Endothelial cell of umbilical vein (primary cell): ENCODE results near the gene CELF2. TPM values are rescaled to one million over a fixed set of nuclear protein-coding genes. Genes with fewer than 3 reads are reported as not detected.

Source experiments
- BruUV-seq: library from RNA; stranded (reverse); fragments of 400-500 nt; replicated peaks from 2 replicates; lab custom pipeline; 2021; lab: Mats Ljungman, UMichigan
- CTCF ChIA-PET: fragments of 300-600, 350-600 bp; sonication (Branson Sonifier 250); formaldehyde crosslinking; loops from one replicate; lab custom pipeline; 2021; ENCODE audit warnings: antibody characterized with exemption, inconsistent platforms; lab: Charles Lee
- POLR2A ChIA-PET: fragments of 300-600, 350-600 bp; sonication (Branson Sonifier 250); formaldehyde crosslinking; loops from one replicate; lab custom pipeline; 2021; ENCODE audit warnings: antibody characterized with exemption, inconsistent platforms; lab: Charles Lee
- DNase-seq: peaks from one replicate; pipeline ENCODE4 v3.0.0-alpha.2; 2011; ENCODE audit warnings: low read depth, low spot score
- FAIRE-seq: peaks from 2 replicates; lab custom pipeline; 2011; peaks lifted over from hg19 to GRCh38; lab: Jason Lieb, UNC
- H2AFZ ChIP-seq: 2 replicates; pipeline ENCODE4 v1.6.0; 2012; ENCODE audit warnings: low read depth, low read length, control low read depth, inconsistent platforms
- H3K27ac ChIP-seq: 2 replicates; pipeline ENCODE4 v1.5.1; 2011; ENCODE audit warnings: low read depth, mild to moderate bottlenecking, control low read depth, low read length, moderate library complexity; ENCODE audit not compliant: insufficient read depth
- H3K27me3 ChIP-seq, 2 experiments: 2 replicates each; pipeline versions ENCODE4 v1.6.0 to v1.6.1; 2011; ENCODE audit warnings: low read length in 2 of 2, mixed read lengths in 1 of 2; ENCODE audit not compliant: control insufficient read depth in 2 of 2, insufficient read depth in 2 of 2
- H3K36me3 ChIP-seq, 2 experiments: 2 replicates in 1 of 2; 3 replicates in 1 of 2; pipeline ENCODE4 v1.5.1; 2011; ENCODE audit warnings: low read length in 2 of 2, mild to moderate bottlenecking in 1 of 2, moderate library complexity in 1 of 2; ENCODE audit not compliant: control insufficient read depth in 2 of 2, insufficient read depth in 2 of 2; ENCODE audit errors: extremely low read depth in 1 of 2
- H3K4me1 ChIP-seq: 3 replicates; pipeline ENCODE4 v1.5.1; 2011; ENCODE audit warnings: mild to moderate bottlenecking, low read length; ENCODE audit not compliant: control insufficient read depth, insufficient read depth; ENCODE audit errors: extremely low read depth
- H3K4me2 ChIP-seq: 2 replicates; pipeline ENCODE4 v1.6.1; 2011; ENCODE audit warnings: low read length, control low read depth, mixed read lengths; ENCODE audit not compliant: insufficient read depth
- H3K4me3 ChIP-seq, 3 experiments: fragments of 200-600 bp in 1 of 3; sonication (generic), shearing (Covaris generic) in 1 of 3; replicated peaks in 1 of 3; 2 replicates each; pipeline ENCODE4 v1.5.1; 2011 to 2016; ENCODE audit warnings: control low read depth in 3 of 3, low read length in 3 of 3, mild to moderate bottlenecking in 2 of 3, inconsistent platforms in 1 of 3, low read depth in 1 of 3, moderate library complexity in 1 of 3; ENCODE audit not compliant: insufficient read depth in 1 of 3
- H3K79me2 ChIP-seq: 2 replicates; pipeline ENCODE4 v1.6.0; 2012; ENCODE audit warnings: low read length, inconsistent platforms; ENCODE audit not compliant: control insufficient read depth, insufficient read depth
- H3K9ac ChIP-seq: replicated peaks from 2 replicates; pipeline ENCODE3; 2011; ENCODE audit warnings: low read length, control low read depth; ENCODE audit not compliant: insufficient read depth; ENCODE audit errors: extremely low read depth
- H3K9me1 ChIP-seq: replicated peaks from 3 replicates; pipeline ENCODE4 v1.6.0; 2011; ENCODE audit warnings: mild to moderate bottlenecking, low read length; ENCODE audit not compliant: control insufficient read depth, insufficient read depth; ENCODE audit errors: extremely low read depth
- H3K9me3 ChIP-seq: replicated peaks from 2 replicates; pipeline ENCODE4 v1.5.1; 2012; ENCODE audit warnings: low read length, inconsistent platforms; ENCODE audit not compliant: control insufficient read depth, insufficient read depth
- H4K20me1 ChIP-seq: replicated peaks from 2 replicates; pipeline ENCODE3; 2011; ENCODE audit warnings: mild to moderate bottlenecking, low read length; ENCODE audit not compliant: control insufficient read depth, insufficient read depth; ENCODE audit errors: extremely low read depth
- CTCF ChIP-seq, 2 donors: IDR thresholded peaks; 1 replicate in 1 of 2; 2 replicates in 1 of 2; pipeline ENCODE4 v1.5.1; 2011; ENCODE audit warnings: low read length in 2 of 2, mild to moderate bottlenecking in 2 of 2, moderate library complexity in 2 of 2, control low read depth in 1 of 2, inconsistent platforms in 1 of 2, low read depth in 1 of 2; ENCODE audit not compliant: insufficient read depth in 1 of 2; ENCODE audit errors: extremely low read depth in 1 of 2
- EZH2 ChIP-seq: IDR thresholded peaks from 2 replicates; pipeline ENCODE4 v1.6.1; 2012; ENCODE audit warnings: borderline replicate concordance, low read depth, mild to moderate bottlenecking, moderate library complexity, low read length, inconsistent platforms; ENCODE audit not compliant: severe bottlenecking
- FOS ChIP-seq: IDR thresholded peaks from 2 replicates; pipeline ENCODE4 v1.6.1; 2011; ENCODE audit warnings: mild to moderate bottlenecking, low read length, moderate library complexity, borderline replicate concordance; ENCODE audit not compliant: insufficient read depth
- GATA2 ChIP-seq: IDR thresholded peaks from 2 replicates; pipeline ENCODE4 v1.7.0; 2011; ENCODE audit warnings: low read depth, mild to moderate bottlenecking, moderate library complexity, mixed read lengths, low read length; ENCODE audit not compliant: insufficient read length, insufficient read depth
- JUN ChIP-seq: IDR thresholded peaks from 2 replicates; pipeline ENCODE4 v1.6.1; 2011; ENCODE audit warnings: borderline replicate concordance, low read depth; ENCODE audit not compliant: insufficient read length, insufficient read depth
- MAX ChIP-seq: IDR thresholded peaks from 2 replicates; pipeline ENCODE4 v1.6.1; 2011; ENCODE audit not compliant: insufficient read depth, insufficient read length
- MYC ChIP-seq: IDR thresholded peaks from one replicate; pipeline ENCODE4 v1.6.1; 2011; ENCODE audit warnings: mild to moderate bottlenecking, low read depth, low read length
- POLR2A ChIP-seq: IDR thresholded peaks from 2 replicates; pipeline ENCODE4 v1.6.1; 2012; ENCODE audit warnings: low read depth, mild to moderate bottlenecking, control low read depth, low read length
- POLR2AphosphoS5 ChIP-seq: IDR thresholded peaks from 2 replicates; pipeline ENCODE4 v1.6.1; 2012; ENCODE audit warnings: low read depth, mild to moderate bottlenecking, control low read depth, low read length, moderate library complexity; ENCODE audit not compliant: insufficient read depth
- dilution Hi-C: fragments of 300-500 bp; cut with MboI; formaldehyde crosslinking; loops from one replicate; pipeline ENCODE4 v1.15.0; 2019; ENCODE audit warnings: low sequenced_read_pairs; ENCODE audit not compliant: extremely low pct_ligation_motif_present
- intact Hi-C: fragments of 100-400 bp; cut with micrococcal nuclease; formaldehyde crosslinking; loops from one replicate; pipeline ENCODE4 v1.10.0; 2022
- polyA plus RNA-seq, 4 experiments: library from polyadenylated mRNA; depleted of rRNA in 3 of 4; stranded (reverse) in 3 of 4; unstranded in 1 of 4; fragments of >200 nt; gene quantifications; 2 replicates each; pipeline versions ENCODE4 v1.2.1 to v1.2.3, GENCODE V29; 2011 to 2012; ENCODE audit warnings: missing spikeins in 1 of 4
- total RNA-seq: library from RNA; stranded (reverse); gene quantifications from 2 replicates; pipeline ENCODE4 v1.2.3, GENCODE V29; 2021

CELF2 gene
- total and polyA plus RNA-seq, 2 donors (not counting 3 experiments of a cell fraction or from before 2014, with no cell fraction given), result 21.6 to 42.6 TPM

- FAIRE-seq (no peak), DNase-seq (no peak)
- CTCF ChIA-PET, result interaction anchor here (0.9 to 2.0 kb wide), 4 partner anchors 11 to 1770 kb away, joined by 3 to 8 read pairs (median 4); no protein-coding TSS in a partner anchor
- dilution Hi-C loops (no loop called here), intact Hi-C loops (loop anchor here (1.0 kb wide), 1 partner anchor 158 kb away; no protein-coding TSS in a partner anchor)
- Histone ChIP-seq H3K79me2 (no peaks in the 10 kb centered on the region), H3K36me3 (no peaks in the 10 kb centered on the region), H3K9ac (no peak overlapping the region), H4K20me1 (no peaks in the 10 kb centered on the region), H3K4me1 (no peaks in the 10 kb centered on the region), H3K9me1 (no peaks in the 10 kb centered on the region), H3K9me3 (no peaks in the 10 kb centered on the region), H3K27ac (no peak overlapping the region), H2AFZ (no peak overlapping the region), H3K27me3 (no peaks in the 10 kb centered on the region), H3K4me3 (no peak overlapping the region), H3K4me2 (no peak overlapping the region)
- TF ChIP-seq POLR2AphosphoS5, result no peak
- TF ChIP-seq MAX, result no peak
- no peak for TF ChIP-seq JUN
- no peak for TF ChIP-seq GATA2
- no peak for TF ChIP-seq EZH2
- no peak for TF ChIP-seq MYC
- no peak for TF ChIP-seq POLR2A
- TF ChIP-seq FOS, result no peak
- TF ChIP-seq CTCF (IDR thresholded peaks at IDR 0.05; ENCODE audit: extremely low read depth in 1 of 2, insufficient read depth in 1 of 2, low read depth in 1 of 2, low read length in 2 of 2), result no peak
- no TSS peak for BruUV-seq
- POLR2A ChIA-PET, result no interaction called here
Observed at GRCh38 chr10:11112718-11113117, 95.0 kb downstream of the CELF2 start.
